Adrenal gland (tissue), 12 donors: Measurements from ENCODE around the gene SLC25A47. TPM values are rescaled to one million over a fixed set of nuclear protein-coding genes. Genes with fewer than 3 reads are reported as not detected.

Experiments
- DNase-seq, 7 donors: peaks; one replicate each; pipeline ENCODE4 v3.0.0-alpha.2; 2019 to 2020
- H3K27ac ChIP-seq, 5 donors: fragments of 200-600 bp; sonication (generic) in 4 of 5; 1 replicate in 3 of 5; 2 replicates in 2 of 5; pipeline versions ENCODE4 v1.5.1 to v1.8.0; 2016 to 2020; ENCODE audit warnings: mild to moderate bottlenecking in 1 of 5
- H3K27me3 ChIP-seq: fragments of 200-600 bp; 2 replicates; pipeline ENCODE4 v1.8.0; 2021
- H3K36me3 ChIP-seq, 2 donors: fragments of 200-600 bp; replicated peaks in 1 of 2; 1 replicate in 1 of 2; 2 replicates in 1 of 2; pipeline versions ENCODE4 v1.5.1 to v1.8.0; 2018 to 2022
- H3K4me1 ChIP-seq, 2 donors: fragments of 200-600 bp; replicated peaks in 1 of 2; 1 replicate in 1 of 2; 2 replicates in 1 of 2; pipeline versions ENCODE4 v1.5.1 to v1.8.0; 2018 to 2021
- H3K4me3 ChIP-seq, 4 donors: fragments of 200-600 bp; sonication (generic) in 3 of 4; one replicate each; pipeline ENCODE4 v1.5.1; 2016 to 2018
- H3K9me3 ChIP-seq, 3 donors: fragments of 200-600 bp; sonication (generic) in 1 of 3; replicated peaks in 1 of 3; 1 replicate in 2 of 3; 2 replicates in 1 of 3; pipeline versions ENCODE4 v1.5.1 to v1.8.0; 2016 to 2021
- POLR2A ChIP-seq, 2 donors: fragments of 450-650 bp; IDR thresholded peaks; one replicate each; pipeline ENCODE4 v1.6.1; 2017; ENCODE audit warnings: antibody characterized with exemption in 2 of 2, mild to moderate bottlenecking in 2 of 2, moderate library complexity in 1 of 2
- WGBS, 4 donors: extraction: QIAGEN DNeasy Blood & Tissue Kit in 2 of 4; methylation state at CpG; one replicate each; pipeline versions ENCODE4 v1.1.5 to v1.1.7; 2013 to 2017; 5-methylcytosine and 5-hydroxymethylcytosine counted together
- intact Hi-C, 2 donors: fragments of 100-400 bp; cut with DNase I; formaldehyde crosslinking; loops; one replicate each; pipeline versions ENCODE4 v1.14.1 to v1.15.0; 2022 to 2023
- polyA plus RNA-seq, 3 donors: library from polyadenylated mRNA; stranded (reverse); fragments of 200-250 nt in 2 of 3; fragments of 350-450 nt in 1 of 3; fragmentation: Illumina TruSeq in 1 of 3; extraction: RNeasy Lipid Tissue Mini Kit (QIAGEN cat#74804) in 1 of 3; gene quantifications; one replicate each; pipeline ENCODE4 v1.2.3, GENCODE V29; 2013 to 2014
- total RNA-seq, 9 donors: library from RNA; depleted of rRNA in 4 of 9; stranded (reverse); fragments of >200 nt in 4 of 9; fragments of 120-200 nt in 1 of 9; fragmentation: NEBNext Ultra II Directional in 1 of 9; extraction: Animal tissue kit (Norgen Biotek cat#: 25700) in 1 of 9; gene quantifications; one replicate each; pipeline versions ENCODE4 v1.1.0 to v1.2.4, GENCODE V29; 2013 to 2023
- TF ChIP-seq, protein P1 (sequence below), 6 experiments: fragments of 450-650 bp in 4 of 6; fragments of 200-600 bp in 2 of 6; sonication (generic) in 1 of 6; IDR thresholded peaks; 1 replicate in 5 of 6; 2 replicates in 1 of 6; pipeline versions ENCODE4 v1.5.1 to v1.8.0; 2016 to 2021; ENCODE audit warnings: antibody characterized with exemption in 6 of 6, mild to moderate bottlenecking in 2 of 6, moderate library complexity in 1 of 6
- donor health status: healthy with polysubstance abuse.
- donor health status: Bipolar disorder and iron deficiency.
- donor health status: DM: yes; HTN: yes; CAD: no.
- donor health status: DM: no; HTN: no; CAD: no.
- donor health status: DM: no; HTN: no; CAD: no.
- donor health status: DM: yes; HTN: yes; CAD: no.

Gene SLC25A47
- total and polyA plus RNA-seq, 12 donors = 0.07 to 0.28 (median 0.14) TPM; not detected in 9

DNA sequence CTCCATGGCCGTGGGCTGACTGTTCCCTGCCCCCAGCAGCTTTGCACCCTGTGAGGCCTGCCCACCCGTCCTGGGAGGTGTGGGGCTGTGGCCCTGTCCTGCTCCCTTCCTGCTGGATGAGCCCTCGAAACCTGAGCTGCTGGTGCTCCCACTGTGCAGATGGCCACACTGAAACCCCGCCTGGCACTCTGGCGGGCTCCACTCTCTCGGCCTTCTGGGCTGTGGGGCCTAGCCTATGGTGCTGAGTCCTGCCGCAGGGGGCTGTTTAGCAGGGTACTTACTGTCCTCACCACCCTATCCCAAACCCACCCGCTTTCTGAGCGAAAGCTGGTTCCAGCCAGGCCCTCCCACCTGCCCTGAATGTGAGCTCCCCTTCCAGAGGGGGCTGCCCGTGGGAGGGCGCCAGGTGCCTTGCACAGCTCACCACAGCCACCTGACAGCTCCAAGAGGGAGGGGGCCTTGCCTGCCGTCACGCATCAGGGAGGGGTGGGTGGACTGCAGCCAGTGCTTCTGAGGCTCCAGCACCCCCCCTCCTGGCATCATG, 7.3 kb downstream of the SLC25A47 start:
- Histone ChIP-seq H3K27me3 (no peaks in the 10 kb centered on the region), H3K4me1 (no peaks in the 10 kb centered on the region), H3K36me3 (peaks cover 0 to 6% of the 10 kb centered on the region in 2 donors), H3K9me3 (no peaks in the 10 kb centered on the region), H3K4me3 (no peak overlapping the region), H3K27ac (no peak overlapping the region)
- intact Hi-C loops = no loop called here
- DNase-seq = no peak
- WGBS, 4 donors = 85 to 86% (median 85%) methylated on average over 6 to 13 of the region's 13 CpGs; no CpG with 5 or more reads in 1 of the 4 donors
- TF ChIP-seq POLR2A (IDR thresholded peaks at IDR 0.05) = no peak
- TF ChIP-seq, protein P1, sequence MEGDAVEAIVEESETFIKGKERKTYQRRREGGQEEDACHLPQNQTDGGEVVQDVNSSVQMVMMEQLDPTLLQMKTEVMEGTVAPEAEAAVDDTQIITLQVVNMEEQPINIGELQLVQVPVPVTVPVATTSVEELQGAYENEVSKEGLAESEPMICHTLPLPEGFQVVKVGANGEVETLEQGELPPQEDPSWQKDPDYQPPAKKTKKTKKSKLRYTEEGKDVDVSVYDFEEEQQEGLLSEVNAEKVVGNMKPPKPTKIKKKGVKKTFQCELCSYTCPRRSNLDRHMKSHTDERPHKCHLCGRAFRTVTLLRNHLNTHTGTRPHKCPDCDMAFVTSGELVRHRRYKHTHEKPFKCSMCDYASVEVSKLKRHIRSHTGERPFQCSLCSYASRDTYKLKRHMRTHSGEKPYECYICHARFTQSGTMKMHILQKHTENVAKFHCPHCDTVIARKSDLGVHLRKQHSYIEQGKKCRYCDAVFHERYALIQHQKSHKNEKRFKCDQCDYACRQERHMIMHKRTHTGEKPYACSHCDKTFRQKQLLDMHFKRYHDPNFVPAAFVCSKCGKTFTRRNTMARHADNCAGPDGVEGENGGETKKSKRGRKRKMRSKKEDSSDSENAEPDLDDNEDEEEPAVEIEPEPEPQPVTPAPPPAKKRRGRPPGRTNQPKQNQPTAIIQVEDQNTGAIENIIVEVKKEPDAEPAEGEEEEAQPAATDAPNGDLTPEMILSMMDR (IDR thresholded peaks at IDR 0.05) = no peak

DNA sequence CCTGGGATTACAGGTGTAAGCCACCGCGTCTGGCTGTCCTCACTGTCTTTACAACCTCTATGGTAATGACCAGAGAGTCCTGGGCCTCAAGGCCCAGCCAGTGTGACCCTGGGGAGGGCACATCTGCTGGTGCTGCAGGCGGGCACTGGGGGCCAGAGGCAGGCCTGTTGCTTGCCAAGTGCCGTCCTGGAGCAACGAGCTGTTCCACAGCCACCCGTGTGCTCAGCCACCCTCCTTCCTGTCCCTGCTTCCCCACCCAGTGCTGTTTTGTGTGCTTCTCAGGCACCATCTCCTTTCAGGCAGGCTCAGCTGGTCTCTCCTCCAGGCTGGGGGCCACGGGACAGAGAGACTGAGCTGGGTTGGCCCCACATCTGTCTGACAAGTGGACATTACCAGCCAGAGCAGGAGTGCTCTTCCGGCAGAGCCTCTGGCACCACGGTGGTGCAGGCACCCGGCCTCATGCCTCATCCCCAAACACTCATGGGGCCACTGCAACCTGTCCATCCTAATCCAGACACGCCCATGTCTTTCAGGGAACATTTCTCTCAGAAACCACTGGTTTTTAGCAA, 9.0 kb downstream of the SLC25A47 start:
- H3K4me3 ChIP-seq = no peak overlapping the region
- TF ChIP-seq, protein P1 (IDR thresholded peaks at IDR 0.05) = no peak
- TF ChIP-seq POLR2A (IDR thresholded peaks at IDR 0.05) = no peak
- DNase-seq = no peak
- 74 to 92% (median 84%) methylated on average over 4 to 11 of the region's 11 CpGs for WGBS, 4 donors
- no peak overlapping the region for H3K27ac ChIP-seq
- H3K4me1 ChIP-seq = no peaks in the 10 kb centered on the region
- intact Hi-C loops = no loop called here
- no peaks in the 10 kb centered on the region for H3K9me3 ChIP-seq
- peaks cover 0 to 15% of the 10 kb centered on the region in 2 donors for H3K36me3 ChIP-seq
- H3K27me3 ChIP-seq = no peaks in the 10 kb centered on the region

DNA sequence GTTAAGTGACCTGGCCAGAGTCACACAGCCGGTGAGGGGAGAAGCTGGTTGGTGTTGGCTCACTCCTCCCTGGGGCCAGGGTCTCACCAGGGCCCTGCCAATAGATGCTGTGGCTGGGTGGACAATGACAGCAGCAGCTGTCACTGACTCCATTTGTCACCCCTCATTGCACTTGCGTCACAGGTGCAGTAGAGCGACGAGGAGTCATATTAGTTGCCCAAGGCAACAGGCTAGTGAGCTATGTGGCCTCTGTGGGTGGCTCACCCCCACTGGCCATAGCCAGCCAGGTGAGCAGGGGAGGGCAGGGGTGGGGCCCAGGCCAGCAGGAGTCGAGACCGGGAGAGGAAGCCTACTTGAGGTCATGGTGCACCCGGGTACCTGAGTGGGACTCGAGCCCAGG, 9.7 kb downstream of the SLC25A47 start:
- Histone ChIP-seq H3K4me1 (no peaks in the 10 kb centered on the region), H3K4me3 (no peak overlapping the region), H3K27ac (no peak overlapping the region), H3K27me3 (no peaks in the 10 kb centered on the region), H3K9me3 (no peaks in the 10 kb centered on the region), H3K36me3 (peaks cover 0 to 18% of the 10 kb centered on the region in 2 donors)
- WGBS, 4 donors = 85 to 100% (median 90%) methylated on average over 1 to 8 of the region's 8 CpGs
- TF ChIP-seq POLR2A (IDR thresholded peaks at IDR 0.05) = no peak
- TF ChIP-seq, protein P1 (IDR thresholded peaks at IDR 0.05) = no peak
- DNase-seq = no peak
- intact Hi-C loops = no loop called here

DNA sequence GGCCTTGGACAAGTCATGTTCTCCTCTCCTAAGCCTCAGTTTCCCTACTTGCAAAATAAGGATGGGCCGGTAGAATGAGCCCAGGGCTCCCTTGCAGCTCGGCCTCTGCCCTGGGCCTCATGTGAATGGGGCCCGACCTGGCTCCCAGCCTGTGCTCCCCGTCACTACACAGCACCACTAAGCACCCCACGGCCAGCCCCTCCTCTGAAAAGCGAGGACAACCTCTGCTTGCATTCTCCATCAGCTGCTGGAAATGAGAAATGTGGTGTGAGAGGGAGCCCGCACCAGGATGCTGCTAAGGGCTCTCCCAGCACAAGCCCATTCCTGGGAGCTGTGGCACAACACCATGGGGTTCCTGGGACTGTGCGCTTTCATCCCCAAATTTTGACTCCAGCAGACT, 10.2 kb downstream of the SLC25A47 start:
- Histone ChIP-seq H3K4me3 (no peak overlapping the region), H3K9me3 (no peaks in the 10 kb centered on the region), H3K27me3 (no peaks in the 10 kb centered on the region), H3K36me3 (peaks cover 0 to 18% of the 10 kb centered on the region in 2 donors), H3K27ac (no peak overlapping the region), H3K4me1 (no peaks in the 10 kb centered on the region)
- TF ChIP-seq POLR2A (IDR thresholded peaks at IDR 0.05) = no peak
- no peak for DNase-seq
- intact Hi-C loops = no loop called here
- 93 to 100% (median 97%) methylated on average over 1 to 8 of the region's 8 CpGs for WGBS, 4 donors

DNA sequence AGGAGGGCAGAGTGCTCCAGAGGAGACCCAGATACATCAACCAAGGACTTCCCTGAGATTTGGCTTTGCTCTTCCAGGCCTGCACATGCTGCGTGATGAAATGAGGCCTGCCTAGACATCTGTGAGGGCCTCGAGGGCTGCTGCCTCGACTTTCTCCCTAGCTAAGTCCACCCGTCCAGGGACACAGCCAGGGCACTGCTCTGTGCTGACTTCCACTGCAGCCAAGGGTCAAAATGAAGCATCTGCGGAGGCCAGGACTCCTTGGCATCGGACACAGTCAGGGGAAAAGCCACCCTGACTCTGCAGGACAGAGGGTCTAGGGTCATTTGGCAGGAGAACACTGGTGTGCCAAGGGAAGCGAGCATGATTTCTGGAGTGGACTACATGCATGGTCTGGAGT, 10.7 kb downstream of the SLC25A47 start:
- no peaks in the 10 kb centered on the region for H3K9me3 ChIP-seq
- intact Hi-C loops = no loop called here
- H3K27ac ChIP-seq = no peak overlapping the region
- no peak for TF ChIP-seq POLR2A (IDR thresholded peaks at IDR 0.05)
- TF ChIP-seq, protein P1 (IDR thresholded peaks at IDR 0.05) = no peak
- peaks cover 0 to 18% of the 10 kb centered on the region in 2 donors for H3K36me3 ChIP-seq
- no peaks in the 10 kb centered on the region for H3K27me3 ChIP-seq
- no peaks in the 10 kb centered on the region for H3K4me1 ChIP-seq
- DNase-seq = no peak
- no peak overlapping the region for H3K4me3 ChIP-seq
- WGBS, 4 donors = 75 to 100% (median 79%) methylated on average over 2 to 7 of the region's 7 CpGs
